Kidney (tissue), 14 donors: ENCODE measurements around the gene RCOR2. TPM values are rescaled to one million over a fixed set of nuclear protein-coding genes. Genes with fewer than 3 reads are reported as not detected.

Source experiments
- DNase-seq, 5 donors: peaks; one replicate each; pipeline ENCODE4 v3.0.0-alpha.2; 2013 to 2020
- FAIRE-seq: peaks from 2 replicates; lab custom pipeline; 2012; peaks lifted over from hg19 to GRCh38; lab: Jason Lieb, UNC
- H3K27ac ChIP-seq, 2 donors: one replicate each; pipeline ENCODE4 v1.7.0; 2013; ENCODE audit warnings: low read depth in 2 of 2, low read length in 2 of 2, inconsistent platforms in 1 of 2
- H3K27me3 ChIP-seq: one replicate; pipeline ENCODE4 v1.7.1; 2013; ENCODE audit warnings: low read length, inconsistent platforms; ENCODE audit not compliant: control insufficient read depth, insufficient read depth
- H3K36me3 ChIP-seq, 3 donors: one replicate each; pipeline versions ENCODE4 v1.7.0 to v1.7.1; 2013; ENCODE audit warnings: low read length in 3 of 3, control low read depth in 1 of 3, inconsistent platforms in 1 of 3; ENCODE audit not compliant: insufficient read depth in 3 of 3, control insufficient read depth in 2 of 3
- H3K4me1 ChIP-seq, 3 donors: one replicate each; pipeline versions ENCODE4 v1.7.0 to v1.7.1; 2013; ENCODE audit warnings: low read length in 3 of 3, inconsistent platforms in 1 of 3, low read depth in 1 of 3; ENCODE audit not compliant: control insufficient read depth in 2 of 3, insufficient read depth in 2 of 3
- H3K4me3 ChIP-seq, 3 donors: one replicate each; pipeline versions ENCODE4 v1.7.0 to v1.8.1; 2013; ENCODE audit warnings: low read length in 3 of 3, control low read depth in 1 of 3, inconsistent platforms in 1 of 3
- H3K9ac ChIP-seq, 3 donors: one replicate each; pipeline versions ENCODE4 v1.7.0 to v1.7.1; 2013; ENCODE audit warnings: low read length in 3 of 3, control low read depth in 1 of 3, inconsistent platforms in 1 of 3
- H3K9me3 ChIP-seq, 3 donors: one replicate each; pipeline versions ENCODE4 v1.7.0 to v1.7.1; 2013; ENCODE audit warnings: low read length in 3 of 3, control low read depth in 1 of 3, inconsistent platforms in 1 of 3; ENCODE audit not compliant: control insufficient read depth in 2 of 3, insufficient read depth in 1 of 3
- intact Hi-C: fragments of 100-400 bp; cut with DNase I; formaldehyde crosslinking; loops from one replicate; pipeline ENCODE4 v1.11.1; 2022
- polyA plus RNA-seq: library from polyadenylated mRNA; stranded (reverse); fragments of 350-450 nt; fragmentation: Illumina TruSeq; extraction: RNeasy Lipid Tissue Mini Kit (QIAGEN cat#74804); gene quantifications from one replicate; pipeline ENCODE4 v1.2.3, GENCODE V29; 2014; ENCODE audit warnings: low read depth, low replicate concordance; ENCODE audit not compliant: insufficient read depth
- total RNA-seq: library from RNA; stranded (reverse); fragmentation: NEBNext Ultra II Directional; extraction: Animal tissue kit (Norgen Biotek cat#: 25700); gene quantifications from one replicate; pipeline ENCODE4 v1.2.1, GENCODE V29; 2021
- TF ChIP-seq, protein P1 (sequence below): IDR thresholded peaks from 3 replicates; pipeline ENCODE4 v1.5.1; 2012; ENCODE audit warnings: mild to moderate bottlenecking, moderate library complexity, borderline replicate concordance; ENCODE audit not compliant: insufficient read depth; ENCODE audit errors: extremely low read depth
- donor health status: control.
- donor health status: control.
- donor health status: control.
- donor health status: control.
- donor health status: control.
- donor health status: DM: yes; HTN: yes; CAD: no.
- donor health status: Normal renal cell carcinoma (clear cell type).

The RCOR2 gene
- total and polyA plus RNA-seq, 2 donors from 2014 or later, result 0.76 to 0.86 TPM

DNA sequence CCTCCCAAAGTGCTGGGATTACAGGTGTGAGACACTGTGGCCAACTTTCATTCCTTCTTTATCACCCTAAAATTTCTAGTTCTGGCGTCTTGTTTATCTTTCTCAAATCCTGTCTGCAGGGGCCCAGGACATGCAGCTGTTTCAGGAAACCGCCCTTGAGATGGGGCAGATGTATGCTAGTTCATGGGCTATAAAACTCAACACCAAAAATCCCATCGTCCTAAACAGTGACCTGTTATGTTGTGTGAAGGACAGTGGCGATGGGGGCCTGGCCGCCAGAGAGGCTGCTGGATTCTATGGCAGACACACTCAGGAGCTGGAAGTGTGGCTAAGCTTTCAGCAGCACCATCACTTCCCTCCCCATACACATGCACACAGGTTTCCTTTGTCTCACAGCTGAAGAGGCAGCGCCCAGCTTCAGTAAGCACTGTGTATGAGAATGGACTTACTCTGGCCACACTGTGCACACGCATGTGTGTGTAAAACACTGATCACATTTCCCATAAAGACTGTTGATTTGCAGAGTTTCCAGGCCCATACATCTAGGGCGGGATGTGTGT is 41.4 kb downstream of the RCOR2 start:
- Histone ChIP-seq H3K27ac (no peak overlapping the region), H3K36me3 (peaks cover 0 to 1% (median 0%) of the 10 kb centered on the region in 3 donors), H3K27me3 (no peaks in the 10 kb centered on the region), H3K9ac (no peak overlapping the region), H3K4me3 (no peak overlapping the region), H3K9me3 (no peaks in the 10 kb centered on the region), H3K4me1 (peaks cover 5 to 39% (median 32%) of the 10 kb centered on the region in 3 donors)
- TF ChIP-seq, protein P1, sequence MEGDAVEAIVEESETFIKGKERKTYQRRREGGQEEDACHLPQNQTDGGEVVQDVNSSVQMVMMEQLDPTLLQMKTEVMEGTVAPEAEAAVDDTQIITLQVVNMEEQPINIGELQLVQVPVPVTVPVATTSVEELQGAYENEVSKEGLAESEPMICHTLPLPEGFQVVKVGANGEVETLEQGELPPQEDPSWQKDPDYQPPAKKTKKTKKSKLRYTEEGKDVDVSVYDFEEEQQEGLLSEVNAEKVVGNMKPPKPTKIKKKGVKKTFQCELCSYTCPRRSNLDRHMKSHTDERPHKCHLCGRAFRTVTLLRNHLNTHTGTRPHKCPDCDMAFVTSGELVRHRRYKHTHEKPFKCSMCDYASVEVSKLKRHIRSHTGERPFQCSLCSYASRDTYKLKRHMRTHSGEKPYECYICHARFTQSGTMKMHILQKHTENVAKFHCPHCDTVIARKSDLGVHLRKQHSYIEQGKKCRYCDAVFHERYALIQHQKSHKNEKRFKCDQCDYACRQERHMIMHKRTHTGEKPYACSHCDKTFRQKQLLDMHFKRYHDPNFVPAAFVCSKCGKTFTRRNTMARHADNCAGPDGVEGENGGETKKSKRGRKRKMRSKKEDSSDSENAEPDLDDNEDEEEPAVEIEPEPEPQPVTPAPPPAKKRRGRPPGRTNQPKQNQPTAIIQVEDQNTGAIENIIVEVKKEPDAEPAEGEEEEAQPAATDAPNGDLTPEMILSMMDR, result no peak
- no peak for DNase-seq
- intact Hi-C loops, result no loop called here
- no peak for FAIRE-seq

DNA sequence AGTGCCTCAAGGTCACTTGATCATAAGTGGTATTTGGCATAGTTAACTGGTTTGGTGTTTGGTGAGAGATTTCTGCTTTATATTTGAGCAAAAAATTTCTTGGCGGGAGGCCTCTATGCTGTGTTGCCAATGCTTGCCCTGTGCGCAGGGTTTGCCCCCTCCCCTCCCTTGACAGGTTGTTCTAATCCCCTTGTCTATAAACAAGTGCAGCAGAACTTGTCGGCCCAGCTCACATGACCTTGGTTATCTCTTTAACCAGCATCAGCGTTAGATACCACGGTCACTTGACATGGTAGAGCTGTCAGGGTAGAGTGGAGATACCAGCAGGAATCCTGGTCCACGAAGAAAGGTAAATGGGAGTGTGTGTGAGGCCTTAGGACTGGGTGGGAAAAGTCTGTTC is 42.5 kb downstream of the RCOR2 start:
- H3K27ac ChIP-seq, result no peak overlapping the region
- intact Hi-C loops, result no loop called here
- FAIRE-seq (no peak), DNase-seq (no peak)
- H3K36me3 ChIP-seq, result no peaks in the 10 kb centered on the region
- TF ChIP-seq, protein P1, result no peak
- H3K4me3 ChIP-seq, result no peak overlapping the region
- no peak overlapping the region for H3K9ac ChIP-seq
- H3K9me3 ChIP-seq, result no peaks in the 10 kb centered on the region
- no peaks in the 10 kb centered on the region for H3K27me3 ChIP-seq
- H3K4me1 ChIP-seq, result peaks cover 5 to 43% (median 34%) of the 10 kb centered on the region in 3 donors

DNA sequence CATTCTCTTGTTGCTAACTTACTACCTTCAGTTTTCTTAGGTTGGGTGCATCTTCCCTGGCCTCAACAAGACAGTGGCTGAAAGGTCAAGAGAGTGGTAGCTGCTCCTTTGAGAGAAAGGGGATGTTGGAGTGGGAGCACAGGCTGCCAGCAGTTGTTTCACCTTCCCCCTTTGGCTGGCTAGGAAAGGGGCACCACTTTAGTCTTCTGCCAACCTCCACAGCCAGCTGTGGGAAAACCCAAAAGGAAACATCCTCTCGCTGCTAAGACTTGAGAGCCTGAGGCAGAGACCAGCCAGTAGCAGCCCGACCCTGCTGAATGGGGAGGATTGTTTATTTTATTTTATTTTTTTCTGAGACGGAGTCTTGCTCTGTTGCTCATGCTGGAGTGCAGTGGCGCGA is 43.7 kb downstream of the RCOR2 start:
- TF ChIP-seq, protein P1, result no peak
- DNase-seq (no peak), FAIRE-seq (no peak)
- Histone ChIP-seq H3K27me3 (no peaks in the 10 kb centered on the region), H3K4me3 (no peak overlapping the region), H3K36me3 (no peaks in the 10 kb centered on the region), H3K9me3 (no peaks in the 10 kb centered on the region), H3K9ac (peak overlapping the region in 1 of 3 donors; percentile 17), H3K4me1 (peaks cover 5 to 53% (median 42%) of the 10 kb centered on the region in 3 donors), H3K27ac (peak overlapping the region in 1 of 2 donors; percentile 52)
- intact Hi-C loops, result no loop called here
